HG02759 (cell line): ENCODE results near the gene CHRNA4.

Experiments used
- ATAC-seq: cut with Tn5 transposase; IDR thresholded peaks from one replicate; pipeline ENCODE4 v1.9.1; 2021; ENCODE audit warnings: mild to moderate bottlenecking, moderate library complexity; ENCODE audit not compliant: unreplicated experiment

CHRNA4 gene

GRCh38 chr20:63323357-63323981 is 37.7 kb downstream of the CHRNA4 start:
- ATAC-seq, result no peak

- no peak for ATAC-seq
Measured at GRCh38 chr20:63322933-63323273, 38.2 kb downstream of the CHRNA4 start.

- ATAC-seq, result no peak
Measured at GRCh38 chr20:63322146-63322932, 38.8 kb downstream of the CHRNA4 start.

GRCh38 chr20:63321148-63321831 is 39.9 kb downstream of the CHRNA4 start:
- no peak for ATAC-seq

GRCh38 chr20:63320616-63321147 is 40.5 kb downstream of the CHRNA4 start:
- no peak for ATAC-seq

- no peak for ATAC-seq
Measured at GRCh38 chr20:63320041-63320511, 41.1 kb downstream of the CHRNA4 start.

GRCh38 chr20:63319164-63320040 is 41.7 kb downstream of the CHRNA4 start:
- ATAC-seq, result no peak

- no peak for ATAC-seq
Measured at GRCh38 chr20:63318391-63319163, 42.6 kb downstream of the CHRNA4 start.

- no peak for ATAC-seq
Measured at GRCh38 chr20:63317601-63318291, 43.4 kb downstream of the CHRNA4 start.

- no peak for ATAC-seq
Measured at GRCh38 chr20:63317061-63317460, 44.1 kb downstream of the CHRNA4 start.

- no peak for ATAC-seq
Measured at GRCh38 chr20:63316502-63316921, 44.6 kb downstream of the CHRNA4 start.

- ATAC-seq, result no peak
Measured at GRCh38 chr20:63315731-63316491, 45.2 kb downstream of the CHRNA4 start.

GRCh38 chr20:63315240-63315689 is 45.9 kb downstream of the CHRNA4 start:
- ATAC-seq, result no peak

GRCh38 chr20:63314566-63315239 is 46.4 kb downstream of the CHRNA4 start:
- no peak for ATAC-seq

GRCh38 chr20:63314015-63314471 is 47.1 kb downstream of the CHRNA4 start:
- ATAC-seq, result no peak

- no peak for ATAC-seq
Measured at GRCh38 chr20:63313349-63314014, 47.7 kb downstream of the CHRNA4 start.

GRCh38 chr20:63312690-63313348 is 48.3 kb downstream of the CHRNA4 start:
- ATAC-seq, result no peak
